Right kidney (tissue), 1 donor: ENCODE measurements around the gene LLGL2.

Source experiments
- DNase-seq: peaks from one replicate; pipeline ENCODE4 v3.0.0-alpha.2; 2016

Gene LLGL2

GRCh38 chr17:75615301-75615700 is 89.8 kb downstream of the LLGL2 start:
- no peak for DNase-seq

- no peak for DNase-seq
These were observed 91.1 kb downstream of the LLGL2 start for GRCh38 chr17:75616521-75617122.

GRCh38 chr17:75617218-75617617 is 91.7 kb downstream of the LLGL2 start:
- no peak for DNase-seq

GRCh38 chr17:75617675-75618074 is 92.2 kb downstream of the LLGL2 start:
- no peak for DNase-seq

- no peak for DNase-seq
These were observed 94.3 kb downstream of the LLGL2 start for GRCh38 chr17:75619506-75620431.

GRCh38 chr17:75621489-75621888 is 96.0 kb downstream of the LLGL2 start:
- no peak for DNase-seq

- no peak for DNase-seq
These were observed 96.6 kb downstream of the LLGL2 start for GRCh38 chr17:75622076-75622475.

- DNase-seq = no peak
These were observed 97.3 kb downstream of the LLGL2 start for GRCh38 chr17:75622771-75623273.

GRCh38 chr17:75623386-75623785 is 97.9 kb downstream of the LLGL2 start:
- DNase-seq = no peak

- DNase-seq = no peak
These were observed 98.5 kb downstream of the LLGL2 start for GRCh38 chr17:75624021-75624420.
